ENCODE measurements around the gene GMDS.

GRCh38 chr6:1658212-1659005, 587.0 kb downstream of the GMDS start:
- TF ChIP-seq CTCF (optimal IDR thresholded peaks at IDR 0.05 in 1 of 3, IDR thresholded peaks at IDR 0.05 in 1 of 3, conservative IDR thresholded peaks at IDR 0.05 in 1 of 3; ENCODE audit: extremely low read depth in 1 of 3, insufficient read depth in 2 of 3, low read length in 3 of 3) = no peak
- TF ChIP-seq EZH2 (IDR thresholded peaks at IDR 0.05; ENCODE audit: low read length) = no peak

Data from keratinocyte (primary cell).